ENCODE results near the gene CMSS1.

CMSS1 gene

GRCh38 chr3:99774467-99774866, 43.2 kb upstream of the CMSS1 start:
- H3K9me3 ChIP-seq = no peaks in the 10 kb centered on the region; the same call in 1 of the 2 replicates
- H3K27me3 ChIP-seq = peaks cover 11% of the 10 kb centered on the region; the same call in 1 of the 2 replicates
- no peak overlapping the region for H3K4me3 ChIP-seq (ENCODE audit: low read depth, low read length)
- H3K4me1 ChIP-seq = no peaks in the 10 kb centered on the region
- DNase-seq = no peak
- H3K36me3 ChIP-seq = no peaks in the 10 kb centered on the region
- no peak for TF ChIP-seq CTCF (IDR thresholded peaks at IDR 0.05; ENCODE audit: low read depth, low read length)

- no peak overlapping the region for H3K4me3 ChIP-seq (ENCODE audit: low read depth, low read length)
- H3K27me3 ChIP-seq = peaks cover 23% of the 10 kb centered on the region
- H3K36me3 ChIP-seq = no peaks in the 10 kb centered on the region
- no peak for TF ChIP-seq CTCF (IDR thresholded peaks at IDR 0.05; ENCODE audit: low read depth, low read length)
- H3K9me3 ChIP-seq = no peaks in the 10 kb centered on the region
- H3K4me1 ChIP-seq = no peaks in the 10 kb centered on the region
- no peak for DNase-seq
Observed at GRCh38 chr3:99776516-99777209, 41.0 kb upstream of the CMSS1 start.

GRCh38 chr3:99777210-99777549, 40.5 kb upstream of the CMSS1 start:
- H3K4me3 ChIP-seq (ENCODE audit: low read depth, low read length) = no peak overlapping the region
- no peaks in the 10 kb centered on the region for H3K9me3 ChIP-seq
- no peak for TF ChIP-seq CTCF (IDR thresholded peaks at IDR 0.05; ENCODE audit: low read depth, low read length)
- H3K27me3 ChIP-seq = peaks cover 20% of the 10 kb centered on the region
- no peaks in the 10 kb centered on the region for H3K36me3 ChIP-seq
- H3K4me1 ChIP-seq = no peaks in the 10 kb centered on the region
- DNase-seq = no peak

GRCh38 chr3:99777708-99778107, 40.0 kb upstream of the CMSS1 start:
- no peaks in the 10 kb centered on the region for H3K9me3 ChIP-seq
- DNase-seq = no peak

GRCh38 chr3:99780749-99781148, 36.9 kb upstream of the CMSS1 start:
- Histone ChIP-seq H3K9me3 (no peaks in the 10 kb centered on the region), H3K36me3 (no peaks in the 10 kb centered on the region), H3K27me3 (peaks cover 24% of the 10 kb centered on the region), H3K4me1 (no peaks in the 10 kb centered on the region), H3K4me3 (ENCODE audit: low read depth, low read length) (no peak overlapping the region)
- DNase-seq = no peak
- no peak for TF ChIP-seq CTCF (IDR thresholded peaks at IDR 0.05; ENCODE audit: low read depth, low read length)

More at GRCh38 chr3:99777708-99778107, 40.0 kb upstream of the CMSS1 start:
- H3K27me3 ChIP-seq = peaks cover 20% of the 10 kb centered on the region
- no peaks in the 10 kb centered on the region for H3K36me3 ChIP-seq
- no peaks in the 10 kb centered on the region for H3K4me1 ChIP-seq
- H3K4me3 ChIP-seq (ENCODE audit: low read depth, low read length) = no peak overlapping the region
- no peak for TF ChIP-seq CTCF (IDR thresholded peaks at IDR 0.05; ENCODE audit: low read depth, low read length)

- Histone ChIP-seq H3K4me3 (ENCODE audit: low read depth, low read length) (no peak overlapping the region), H3K27me3 (peaks cover 24% of the 10 kb centered on the region), H3K4me1 (no peaks in the 10 kb centered on the region), H3K36me3 (no peaks in the 10 kb centered on the region), H3K9me3 (no peaks in the 10 kb centered on the region)
- no peak for DNase-seq
- TF ChIP-seq CTCF (IDR thresholded peaks at IDR 0.05; ENCODE audit: low read depth, low read length) = no peak
Observed at GRCh38 chr3:99781761-99782160, 35.9 kb upstream of the CMSS1 start.
